OCI-LY7 (cell line): ENCODE data around the gene ZNF800.

Experiments used
- EZH2phosphoT487 ChIP-seq: fragments of 200-600 bp; sonication (generic); IDR thresholded peaks from 2 replicates; pipeline ENCODE4 v1.6.1; 2018; ENCODE audit warnings: low read depth, borderline replicate concordance, mild to moderate bottlenecking, mixed run types, antibody characterized with exemption, low read length, moderate library complexity, mixed read lengths
- TF ChIP-seq, protein P1 (sequence below): fragments of 200-600 bp; sonication (generic); conservative IDR thresholded peaks from 2 replicates; pipeline ENCODE4 v1.5.1; 2014; ENCODE audit warnings: mild to moderate bottlenecking, antibody characterized with exemption, low read length, moderate library complexity, mixed read lengths

DNA sequence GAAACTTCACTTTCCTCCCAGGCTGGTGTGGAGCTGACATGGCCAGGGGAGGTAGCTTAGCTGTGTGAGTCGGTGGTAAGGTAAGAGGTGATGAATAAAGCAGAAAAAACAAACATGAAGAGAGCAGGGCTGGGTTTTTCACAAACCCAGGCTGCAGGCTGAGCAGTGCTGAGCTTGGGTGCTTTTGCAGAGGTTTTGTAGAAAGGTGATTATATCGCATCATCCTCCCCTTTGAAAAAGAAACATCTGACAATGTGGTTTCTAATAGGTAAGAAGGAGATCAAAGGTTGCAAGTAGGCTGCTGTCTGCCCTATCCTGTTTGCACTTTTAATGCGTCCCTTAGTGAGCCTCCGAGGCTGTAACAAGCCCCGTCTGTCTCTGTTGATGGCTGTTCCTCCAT, 70.2 kb downstream of the ZNF800 start:
- TF ChIP-seq, protein P1, sequence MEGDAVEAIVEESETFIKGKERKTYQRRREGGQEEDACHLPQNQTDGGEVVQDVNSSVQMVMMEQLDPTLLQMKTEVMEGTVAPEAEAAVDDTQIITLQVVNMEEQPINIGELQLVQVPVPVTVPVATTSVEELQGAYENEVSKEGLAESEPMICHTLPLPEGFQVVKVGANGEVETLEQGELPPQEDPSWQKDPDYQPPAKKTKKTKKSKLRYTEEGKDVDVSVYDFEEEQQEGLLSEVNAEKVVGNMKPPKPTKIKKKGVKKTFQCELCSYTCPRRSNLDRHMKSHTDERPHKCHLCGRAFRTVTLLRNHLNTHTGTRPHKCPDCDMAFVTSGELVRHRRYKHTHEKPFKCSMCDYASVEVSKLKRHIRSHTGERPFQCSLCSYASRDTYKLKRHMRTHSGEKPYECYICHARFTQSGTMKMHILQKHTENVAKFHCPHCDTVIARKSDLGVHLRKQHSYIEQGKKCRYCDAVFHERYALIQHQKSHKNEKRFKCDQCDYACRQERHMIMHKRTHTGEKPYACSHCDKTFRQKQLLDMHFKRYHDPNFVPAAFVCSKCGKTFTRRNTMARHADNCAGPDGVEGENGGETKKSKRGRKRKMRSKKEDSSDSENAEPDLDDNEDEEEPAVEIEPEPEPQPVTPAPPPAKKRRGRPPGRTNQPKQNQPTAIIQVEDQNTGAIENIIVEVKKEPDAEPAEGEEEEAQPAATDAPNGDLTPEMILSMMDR: no peak
- no peak for TF ChIP-seq EZH2phosphoT487
